HepG2 (cell line): ENCODE results near the gene PCGF2. TPM values are rescaled to one million over a fixed set of nuclear protein-coding genes. Genes with fewer than 3 reads are reported as not detected.

Experiments
- ARID5B ChIP-seq: IDR thresholded peaks from 2 replicates; pipeline ENCODE4 v1.4.0; 2020; ENCODE audit warnings: mild to moderate bottlenecking, missing genetic modification reagents
- BHLHE40 ChIP-seq: IDR thresholded peaks from 2 replicates; pipeline ENCODE4 v1.6.1; 2011; ENCODE audit warnings: low read length, improper control_type of control experiment
- CREB1 ChIP-seq, 2 experiments: fragments of 450-650 bp in 1 of 2; IDR thresholded peaks; 2 replicates each; pipeline ENCODE4 v1.6.1; 2016 to 2017; ENCODE audit warnings: control low read depth in 1 of 2, mild to moderate bottlenecking in 1 of 2, missing compliant biosample characterization in 1 of 2, missing genetic modification characterization in 1 of 2
- ELF4 ChIP-seq: sonication (generic); formaldehyde crosslinking; IDR thresholded peaks from 2 replicates; pipeline ENCODE4 v1.5.0; 2020; ENCODE audit warnings: missing genetic modification reagents, mild to moderate bottlenecking, moderate library complexity, borderline replicate concordance
- HMGA1 ChIP-seq: sonication (generic); formaldehyde crosslinking; conservative IDR thresholded peaks from 2 replicates; pipeline ENCODE4 v1.4.0; 2020; ENCODE audit warnings: missing genetic modification reagents
- LBX2 ChIP-seq: sonication (generic); formaldehyde crosslinking; IDR thresholded peaks from 2 replicates; pipeline ENCODE4 v1.5.0; 2020; ENCODE audit warnings: missing genetic modification reagents, mild to moderate bottlenecking, borderline replicate concordance
- MED13 ChIP-seq: sonication (generic); formaldehyde crosslinking; IDR thresholded peaks from 2 replicates; pipeline ENCODE4 v1.5.0; 2020; ENCODE audit warnings: missing genetic modification reagents
- PHB2 ChIP-seq: fragments of 450-650 bp; IDR thresholded peaks from 2 replicates; pipeline ENCODE4 v1.6.1; 2018; ENCODE audit not compliant: partially characterized antibody
- RFX5 ChIP-seq: IDR thresholded peaks from 2 replicates; pipeline ENCODE4 v1.6.1; 2011; ENCODE audit warnings: low read depth, low read length, improper control_type of control experiment
- SAP130 ChIP-seq: IDR thresholded peaks from 2 replicates; pipeline ENCODE4 v1.6.1; 2016; ENCODE audit warnings: low read depth
- SKIL ChIP-seq: sonication (generic); formaldehyde crosslinking; IDR thresholded peaks from 2 replicates; pipeline ENCODE4 v1.8.0; 2022; ENCODE audit warnings: missing genetic modification reagents, mild to moderate bottlenecking, moderate library complexity, borderline replicate concordance
- SP4 ChIP-seq: sonication (generic); formaldehyde crosslinking; IDR thresholded peaks from 2 replicates; pipeline ENCODE4 v1.8.1; 2023; ENCODE audit warnings: mild to moderate bottlenecking, missing genetic modification reagents
- ZNF230 ChIP-seq: sonication (generic); formaldehyde crosslinking; IDR thresholded peaks from 2 replicates; pipeline ENCODE4 v1.4.0; 2020; ENCODE audit warnings: mild to moderate bottlenecking, missing genetic modification reagents
- ZNF30 ChIP-seq: sonication (generic); formaldehyde crosslinking; IDR thresholded peaks from 2 replicates; pipeline ENCODE4 v1.5.0; 2020; ENCODE audit warnings: mild to moderate bottlenecking, missing genetic modification reagents
- ZNF354B ChIP-seq: sonication (generic); formaldehyde crosslinking; IDR thresholded peaks from 2 replicates; pipeline ENCODE4 v1.8.0; 2022; ENCODE audit warnings: mild to moderate bottlenecking, missing genetic modification reagents
- ZNF501 ChIP-seq: sonication (generic); formaldehyde crosslinking; IDR thresholded peaks from 2 replicates; pipeline ENCODE4 v1.5.1; 2020; ENCODE audit warnings: mild to moderate bottlenecking, moderate library complexity, missing genetic modification reagents
- ZNF574 ChIP-seq: sonication (generic); formaldehyde crosslinking; IDR thresholded peaks from 2 replicates; pipeline ENCODE4 v1.4.0; 2020; ENCODE audit warnings: missing genetic modification reagents
- polyA plus RNA-seq, 8 experiments: library from polyadenylated mRNA; depleted of rRNA in 3 of 8; stranded (reverse) in 7 of 8; unstranded in 1 of 8; fragments of >200 nt; fragmentation: Illumina TruSeq in 4 of 8; extraction: Trizol in 4 of 8; gene quantifications; 2 replicates each; pipeline versions ENCODE4 v1.2.1 to v1.2.3, GENCODE V29; 2011 to 2016; ENCODE audit warnings: low read depth in 4 of 8, missing spikeins in 1 of 8, mixed read lengths in 1 of 8; ENCODE audit not compliant: insufficient read depth in 1 of 8
- total RNA-seq, 5 experiments: library from RNA; depleted of rRNA; stranded (reverse); fragments of >200 nt; fragmentation: Illumina TruSeq; extraction: Trizol; gene quantifications; 2 replicates each; pipeline ENCODE4 v1.2.3, GENCODE V29; 2016; ENCODE audit warnings: low read depth in 1 of 5
- TF ChIP-seq, protein P1 (sequence below): sonication (generic); formaldehyde crosslinking; IDR thresholded peaks from 2 replicates; pipeline ENCODE4 v1.4.0; 2020; ENCODE audit warnings: mild to moderate bottlenecking, missing genetic modification reagents

The PCGF2 gene
- total and polyA plus RNA-seq, 2 of the 13 experiments (the other 11 are each of a cell fraction or from before 2014, with no cell fraction given): 11.6 to 29.4 TPM

DNA sequence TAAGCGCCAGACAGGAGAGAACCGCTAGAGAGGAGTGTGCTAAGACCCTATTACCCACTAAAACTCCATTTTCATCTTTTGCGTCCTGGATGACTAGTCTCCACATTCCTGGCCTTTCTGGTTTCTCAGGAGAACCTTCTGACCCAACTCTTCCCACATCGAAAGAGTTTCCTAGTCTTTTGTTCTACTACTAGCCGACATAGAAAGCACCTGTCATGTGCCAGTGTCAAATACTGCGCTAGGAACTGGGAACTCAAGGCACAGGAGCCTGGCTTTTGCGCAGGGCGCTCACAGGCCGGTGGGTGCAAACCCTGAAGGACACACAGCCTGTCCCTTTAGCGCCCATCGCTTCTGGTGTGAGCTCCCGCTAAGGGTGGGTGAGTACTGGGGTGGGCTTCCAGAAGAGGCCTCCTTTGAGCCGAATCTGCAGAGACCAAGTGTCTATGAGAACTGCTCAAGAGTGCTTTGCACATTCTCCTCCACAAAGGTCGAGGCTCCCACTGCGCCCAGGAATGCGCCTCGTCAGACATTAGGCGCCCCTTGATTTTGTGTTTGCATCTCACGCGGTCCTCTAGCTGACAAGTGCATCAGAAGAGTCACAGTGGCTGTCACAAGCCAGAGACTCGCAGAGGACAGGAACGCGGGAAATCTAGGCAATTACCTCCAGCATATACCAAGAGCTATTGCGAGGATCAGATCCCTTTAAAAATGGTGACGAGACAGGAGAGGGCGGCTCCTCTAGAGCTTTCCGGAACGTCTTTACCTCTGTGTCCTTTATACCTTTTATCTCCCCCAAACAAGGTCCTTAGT is 2.4 kb upstream of the PCGF2 start (continued):
- TF ChIP-seq ZNF574 (CRISPR knock-in tag) (no peak), ZNF30 (CRISPR knock-in tag) (no peak), ZNF501 (CRISPR knock-in tag) (0 out of 2 replicates have a peak, but pooled peaks have one; percentile 3), ELF4 (CRISPR knock-in tag) (no peak; the same call in 1 of the 2 replicates), RFX5 (no peak), BHLHE40 (no peak), SKIL (CRISPR knock-in tag) (no peak), SP4 (CRISPR knock-in tag) (no peak), LBX2 (CRISPR knock-in tag) (no peak), ARID5B (no peak), ZNF230 (CRISPR knock-in tag) (no peak), MED13 (CRISPR knock-in tag) (no peak), PHB2 (no peak), SAP130 (CRISPR knock-in tag) (no peak; the same call in none of the 2 replicates), CREB1 (IDR thresholded peaks at IDR 0.05) (peak; percentile 5; the same call in 1 of the 2 replicates), CREB1 (CRISPR knock-in tag; IDR thresholded peaks at IDR 0.05) (no peak), HMGA1 (CRISPR knock-in tag) (no peak), ZNF354B (CRISPR knock-in tag) (no peak)
- TF ChIP-seq, protein P1, sequence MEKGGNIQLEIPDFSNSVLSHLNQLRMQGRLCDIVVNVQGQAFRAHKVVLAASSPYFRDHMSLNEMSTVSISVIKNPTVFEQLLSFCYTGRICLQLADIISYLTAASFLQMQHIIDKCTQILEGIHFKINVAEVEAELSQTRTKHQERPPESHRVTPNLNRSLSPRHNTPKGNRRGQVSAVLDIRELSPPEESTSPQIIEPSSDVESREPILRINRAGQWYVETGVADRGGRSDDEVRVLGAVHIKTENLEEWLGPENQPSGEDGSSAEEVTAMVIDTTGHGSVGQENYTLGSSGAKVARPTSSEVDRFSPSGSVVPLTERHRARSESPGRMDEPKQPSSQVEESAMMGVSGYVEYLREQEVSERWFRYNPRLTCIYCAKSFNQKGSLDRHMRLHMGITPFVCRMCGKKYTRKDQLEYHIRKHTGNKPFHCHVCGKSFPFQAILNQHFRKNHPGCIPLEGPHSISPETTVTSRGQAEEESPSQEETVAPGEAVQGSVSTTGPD (CRISPR knock-in tag): no peak
